IMR-90 (cell line): Measurements from ENCODE around the gene GLTPD2. TPM values are rescaled to one million over a fixed set of nuclear protein-coding genes. Genes with fewer than 3 reads are reported as not detected.

Source experiments
- ATAC-seq: fragments of 200-7000 bp; cut with Tn5 transposase; 2 replicates; pipeline ENCODE4 v1.9.1; 2020; ENCODE audit warnings: low read depth, mild to moderate bottlenecking, moderate library complexity
- BruUV-seq: library from RNA; stranded (reverse); fragments of 400-500 nt; replicated peaks from 2 replicates; lab custom pipeline; 2021; lab: Mats Ljungman, UMichigan
- CTCF ChIA-PET: fragments of 300-600 bp; formaldehyde crosslinking; extraction: SDS; loops from one replicate; lab custom pipeline; 2021; ENCODE audit warnings: antibody characterized with exemption; lab: Yijun Ruan, JAX
- POLR2A ChIA-PET: fragments of 300-600 bp; sonication (Branson Sonifier 250); formaldehyde crosslinking; loops from one replicate; lab custom pipeline; 2022; ENCODE audit warnings: antibody characterized with exemption; ENCODE audit not compliant: unreplicated experiment; lab: Charles Lee
- DNase-seq: peaks from one replicate; pipeline ENCODE4 v3.0.0; 2013
- H2AFZ ChIP-seq: replicated peaks from 2 replicates; pipeline ENCODE3; 2013; ENCODE audit warnings: low read length, mild to moderate bottlenecking; ENCODE audit not compliant: poor library complexity
- H2AK5ac ChIP-seq: 2 replicates; pipeline ENCODE4 v1.6.1; 2013; ENCODE audit warnings: low read depth, low read length, inconsistent platforms
- H2AK9ac ChIP-seq: replicated peaks from 2 replicates; pipeline ENCODE3; 2013; ENCODE audit warnings: mild to moderate bottlenecking, low read depth, low read length, moderate library complexity; ENCODE audit not compliant: poor library complexity
- H2BK120ac ChIP-seq: 2 replicates; pipeline ENCODE4 v1.6.1; 2013; ENCODE audit warnings: low read depth, low read length, inconsistent platforms
- H2BK15ac ChIP-seq: 3 replicates; pipeline ENCODE4 v1.6.1; 2013; ENCODE audit warnings: low read depth, low read length, inconsistent platforms
- H2BK20ac ChIP-seq: 2 replicates; pipeline ENCODE4 v1.6.1; 2013; ENCODE audit warnings: low read depth, mild to moderate bottlenecking, inconsistent platforms, low read length, moderate library complexity
- H2BK5ac ChIP-seq: 2 replicates; pipeline ENCODE4 v1.6.1; 2013; ENCODE audit warnings: mild to moderate bottlenecking, low read depth, low read length, inconsistent platforms; ENCODE audit not compliant: poor library complexity, severe bottlenecking
- H3K14ac ChIP-seq: replicated peaks from 2 replicates; pipeline ENCODE4 v1.6.1; 2013; ENCODE audit warnings: low read depth, low read length, inconsistent platforms
- H3K18ac ChIP-seq: 2 replicates; pipeline ENCODE4 v1.6.1; 2013; ENCODE audit warnings: low read depth, low read length, control low read depth
- H3K23ac ChIP-seq: 2 replicates; pipeline ENCODE4 v1.6.1; 2013; ENCODE audit warnings: low read depth, low read length, inconsistent platforms
- H3K27ac ChIP-seq: 2 replicates; pipeline ENCODE4 v1.5.1; 2013; ENCODE audit warnings: mild to moderate bottlenecking, control low read depth, low read length; ENCODE audit not compliant: insufficient read depth
- H3K27me3 ChIP-seq: 2 replicates; pipeline ENCODE4 v1.6.1; 2013; ENCODE audit warnings: low read length; ENCODE audit not compliant: control insufficient read depth, insufficient read depth
- H3K36me3 ChIP-seq: 2 replicates; pipeline ENCODE4 v1.6.1; 2013; ENCODE audit warnings: low read length, mixed read lengths; ENCODE audit not compliant: control insufficient read depth, insufficient read depth
- H3K4ac ChIP-seq: 2 replicates; pipeline ENCODE4 v1.6.1; 2013; ENCODE audit warnings: low read depth, low read length, inconsistent platforms
- H3K4me1 ChIP-seq: 2 replicates; pipeline ENCODE4 v1.6.1; 2013; ENCODE audit warnings: low read length, mixed read lengths; ENCODE audit not compliant: control insufficient read depth, insufficient read depth
- H3K4me2 ChIP-seq: 2 replicates; pipeline ENCODE4 v1.6.1; 2013; ENCODE audit warnings: low read depth, mild to moderate bottlenecking, control low read depth, low read length, moderate library complexity
- H3K4me3 ChIP-seq: 2 replicates; pipeline ENCODE4 v1.5.1; 2013; ENCODE audit warnings: low read depth, mild to moderate bottlenecking, control low read depth, low read length, moderate library complexity; ENCODE audit not compliant: insufficient read depth
- H3K56ac ChIP-seq: 2 replicates; pipeline ENCODE4 v1.6.1; 2013; ENCODE audit warnings: low read length, inconsistent platforms; ENCODE audit not compliant: insufficient read depth; ENCODE audit errors: extremely low read depth
- H3K79me1 ChIP-seq, 2 experiments: 2 replicates each; pipeline ENCODE4 v1.6.1; 2013; ENCODE audit warnings: low read length in 2 of 2, inconsistent platforms in 1 of 2, low read depth in 1 of 2
- H3K9ac ChIP-seq: 2 replicates; pipeline ENCODE4 v1.6.1; 2013; ENCODE audit warnings: low read depth, low read length, control low read depth
- H3K9me1 ChIP-seq: 2 replicates; pipeline ENCODE4 v1.6.1; 2013; ENCODE audit warnings: low read length, inconsistent platforms; ENCODE audit not compliant: insufficient read depth
- H3K9me3 ChIP-seq: 2 replicates; pipeline ENCODE4 v1.6.1; 2013; ENCODE audit warnings: low read length; ENCODE audit not compliant: control insufficient read depth, insufficient read depth
- H4K20me1 ChIP-seq: 2 replicates; pipeline ENCODE4 v1.6.1; 2013; ENCODE audit warnings: low read length, inconsistent platforms; ENCODE audit not compliant: insufficient read depth
- H4K5ac ChIP-seq: 2 replicates; pipeline ENCODE4 v1.6.1; 2013; ENCODE audit warnings: mild to moderate bottlenecking, low read depth, low read length, control low read depth
- H4K8ac ChIP-seq, 2 experiments: 2 replicates each; pipeline ENCODE4 v1.6.1; 2013; ENCODE audit warnings: low read depth in 2 of 2, low read length in 2 of 2, control low read depth in 1 of 2, inconsistent platforms in 1 of 2
- H4K91ac ChIP-seq: 2 replicates; pipeline ENCODE4 v1.6.1; 2013; ENCODE audit warnings: low read depth, low read length, inconsistent platforms; ENCODE audit not compliant: insufficient read depth
- BHLHE40 ChIP-seq: fragments of 150-350 bp; IDR thresholded peaks from 2 replicates; pipeline ENCODE4 v1.6.1; 2016; ENCODE audit warnings: mild to moderate bottlenecking, low read depth, low read length
- CEBPB ChIP-seq: IDR thresholded peaks from 2 replicates; pipeline ENCODE4 v1.6.1; 2012; ENCODE audit warnings: low read depth, low read length, improper control_type of control experiment
- CHD1 ChIP-seq: IDR thresholded peaks from 2 replicates; pipeline ENCODE4 v1.6.1; 2012; ENCODE audit warnings: low read depth, low read length, improper control_type of control experiment
- CTCF ChIP-seq: conservative IDR thresholded peaks from 2 replicates; pipeline ENCODE4 v1.5.1; 2012; ENCODE audit warnings: mild to moderate bottlenecking, low read depth, low read length, improper control_type of control experiment
- ELK1 ChIP-seq: fragments of 150-350 bp; IDR thresholded peaks from 2 replicates; pipeline ENCODE4 v1.6.1; 2016; ENCODE audit warnings: low read depth, mild to moderate bottlenecking, low read length, moderate library complexity, borderline replicate concordance
- FOS ChIP-seq: fragments of 150-350 bp; IDR thresholded peaks from 2 replicates; pipeline ENCODE4 v1.6.1; 2016; ENCODE audit warnings: low read depth, low read length
- MAFK ChIP-seq: IDR thresholded peaks from 2 replicates; pipeline ENCODE4 v1.6.1; 2012; ENCODE audit warnings: low read depth, low read length, improper control_type of control experiment
- MAZ ChIP-seq: IDR thresholded peaks from 2 replicates; pipeline ENCODE4 v1.6.1; 2012; ENCODE audit warnings: low read depth, mild to moderate bottlenecking, low read length, improper control_type of control experiment, moderate library complexity, borderline replicate concordance
- NFE2L2 ChIP-seq: fragments of 150-350 bp; IDR thresholded peaks from 2 replicates; pipeline ENCODE4 v1.6.1; 2016; ENCODE audit warnings: low read depth, mild to moderate bottlenecking, low read length
- POLR2A ChIP-seq: IDR thresholded peaks from 2 replicates; pipeline ENCODE4 v1.6.1; 2012; ENCODE audit warnings: mild to moderate bottlenecking, low read depth, low read length
- RAD21 ChIP-seq: IDR thresholded peaks from 2 replicates; pipeline ENCODE4 v1.6.1; 2012; ENCODE audit warnings: low read length, improper control_type of control experiment
- RCOR1 ChIP-seq: IDR thresholded peaks from 2 replicates; pipeline ENCODE4 v1.6.1; 2012; ENCODE audit warnings: mild to moderate bottlenecking, low read length, improper control_type of control experiment; ENCODE audit not compliant: insufficient replicate concordance
- RFX5 ChIP-seq: IDR thresholded peaks from 2 replicates; pipeline ENCODE4 v1.8.0; 2012; ENCODE audit warnings: low read depth, mild to moderate bottlenecking, low read length, moderate library complexity
- SMC3 ChIP-seq: fragments of 150-350 bp; IDR thresholded peaks from 2 replicates; pipeline ENCODE4 v1.6.1; 2016; ENCODE audit warnings: low read depth, mild to moderate bottlenecking, antibody characterized with exemption, low read length, moderate library complexity
- USF2 ChIP-seq: fragments of 150-350 bp; IDR thresholded peaks from 2 replicates; pipeline ENCODE4 v1.6.1; 2017; ENCODE audit warnings: mild to moderate bottlenecking, antibody characterized with exemption, low read length, low read depth
- WGBS, 2 experiments: methylation state at CpG; one replicate each; pipeline versions ENCODE4 v1.1.5 to v1.1.7; 2013; ENCODE audit warnings: missing lambda C conversion rate in 2 of 2; ENCODE audit not compliant: insufficient read length in 1 of 2; ENCODE audit errors: extremely low coverage in 2 of 2; 5-methylcytosine and 5-hydroxymethylcytosine counted together
- dilution Hi-C: fragments of 300-500 bp; cut with HindIII; formaldehyde crosslinking; loops from one replicate; pipeline ENCODE4 v1.14.3; 2018; ENCODE audit warnings: low sequenced_read_pairs; ENCODE audit not compliant: unreplicated experiment
- in situ Hi-C: fragments of 300-500 bp; cut with MboI; formaldehyde crosslinking; loops from 3 replicates; pipeline ENCODE4 v1.14.3; 2019; ENCODE audit warnings: low sequenced_read_pairs, inconsistent platforms, mixed read lengths
- intact Hi-C: fragments of 100-400 bp; cut with micrococcal nuclease; formaldehyde crosslinking; loops from 2 replicates; pipeline ENCODE4 v1.10.0; 2022
- polyA plus RNA-seq, 3 experiments: library from polyadenylated mRNA; depleted of rRNA; stranded (reverse); fragments of >200 nt; gene quantifications; 2 replicates each; pipeline ENCODE4 v1.2.3, GENCODE V29; 2012; ENCODE audit warnings: low replicate concordance in 1 of 3
- total RNA-seq: library from RNA; depleted of rRNA; stranded (reverse); fragments of >200 nt; gene quantifications from 2 replicates; pipeline ENCODE4 v1.2.3, GENCODE V29; 2012

Gene GLTPD2
- total and polyA plus RNA-seq, 2 of the 4 experiments (the other 2 are of a cell fraction) = not detected

GRCh38 chr17:4816826-4817225 lies 28.1 kb downstream of the GLTPD2 start:
- no peak overlapping the region for H2BK120ac ChIP-seq
- no peak for DNase-seq
- no TSS peak for BruUV-seq
- no peak overlapping the region for H2AK5ac ChIP-seq
- no peak overlapping the region for H3K9ac ChIP-seq
- TF ChIP-seq CHD1 (no peak), USF2 (no peak), CTCF (no peak), SMC3 (no peak), RFX5 (no peak), NFE2L2 (no peak), BHLHE40 (no peak), RAD21 (no peak), FOS (no peak), MAFK (no peak), MAZ (no peak), ELK1 (no peak), RCOR1 (no peak), CEBPB (no peak), POLR2A (no peak)
- H3K4ac ChIP-seq = no peak overlapping the region
- ChIA-PET POLR2A (no interaction called here), CTCF (no interaction called here)
- peaks cover 11% of the 10 kb centered on the region for H4K20me1 ChIP-seq
- no peak overlapping the region for H3K56ac ChIP-seq
- no peak overlapping the region for H3K14ac ChIP-seq
- no peak overlapping the region for H3K27ac ChIP-seq
- no peak overlapping the region for H2BK20ac ChIP-seq
- no peak overlapping the region for H2AFZ ChIP-seq
- no peak overlapping the region for H2BK15ac ChIP-seq
- dilution Hi-C loops (no loop called here), in situ Hi-C loops (no loop called here), intact Hi-C loops (no loop called here)
- no peak overlapping the region for H3K18ac ChIP-seq
- H3K79me1 ChIP-seq = no peaks in the 10 kb centered on the region
- no peak overlapping the region for H3K4me3 ChIP-seq
- H4K8ac ChIP-seq = no peak overlapping the region
- H3K9me1 ChIP-seq = 0 out of 2 replicates have a peak, but pooled peaks cover 4% of the 10 kb centered on the region
- no peak overlapping the region for H4K5ac ChIP-seq
- no peaks in the 10 kb centered on the region for H3K4me1 ChIP-seq
- no peak overlapping the region for H2BK5ac ChIP-seq
- H3K4me2 ChIP-seq = no peak overlapping the region
- no peak overlapping the region for H3K23ac ChIP-seq
- no peaks in the 10 kb centered on the region for H3K27me3 ChIP-seq
- H2AK9ac ChIP-seq = no peak overlapping the region
- H3K36me3 ChIP-seq = peaks cover 43% of the 10 kb centered on the region
- no peak overlapping the region for H4K91ac ChIP-seq
- no peaks in the 10 kb centered on the region for H3K9me3 ChIP-seq
- 89% methylated on average over 2 of the region's 13 CpGs; no CpG with 5 or more reads in 1 of the 2 experiments for WGBS, 2 experiments
- ATAC-seq = no peak
